Measurements from ENCODE around the gene AKAP6.
"Not testable (repeated sequence)": the region's sequence is repeated elsewhere in the genome, so short reads cannot be mapped to it uniquely, and the experiment has no call there.

Gene AKAP6

GRCh38 chr14:32542507-32542906, 213.4 kb downstream of the AKAP6 start:
- no peak for DNase-seq (ENCODE audit: low read depth)

- DNase-seq (ENCODE audit: low read depth): no peak
Observed at GRCh38 chr14:32545095-32545494, 216.0 kb downstream of the AKAP6 start.

- DNase-seq (ENCODE audit: low read depth): no peak
Observed at GRCh38 chr14:32545506-32546210, 216.6 kb downstream of the AKAP6 start.

- no peak for DNase-seq (ENCODE audit: low read depth)
Observed at GRCh38 chr14:32546246-32546645, 217.1 kb downstream of the AKAP6 start.

GRCh38 chr14:32552766-32553165, 223.7 kb downstream of the AKAP6 start:
- DNase-seq (ENCODE audit: low read depth): no peak

- no peak for DNase-seq (ENCODE audit: low read depth)
Observed at GRCh38 chr14:32559048-32559447, 229.9 kb downstream of the AKAP6 start.

- no peak for DNase-seq (ENCODE audit: low read depth)
Observed at GRCh38 chr14:32559590-32559989, 230.5 kb downstream of the AKAP6 start.

- DNase-seq (ENCODE audit: low read depth): no peak
Observed at GRCh38 chr14:32560209-32560857, 231.2 kb downstream of the AKAP6 start.

- DNase-seq (ENCODE audit: low read depth): no peak
Observed at GRCh38 chr14:32561520-32561919, 232.4 kb downstream of the AKAP6 start.

GRCh38 chr14:32564596-32564995, 235.5 kb downstream of the AKAP6 start:
- DNase-seq (ENCODE audit: low read depth): no peak

- DNase-seq (ENCODE audit: low read depth): no peak
Observed at GRCh38 chr14:32565256-32565655, 236.2 kb downstream of the AKAP6 start.

GRCh38 chr14:32567543-32568384, 238.7 kb downstream of the AKAP6 start:
- no peak for DNase-seq (ENCODE audit: low read depth)

GRCh38 chr14:32571551-32571950, 242.5 kb downstream of the AKAP6 start:
- no peak for DNase-seq (ENCODE audit: low read depth)

- DNase-seq (ENCODE audit: low read depth): no peak
Observed at GRCh38 chr14:32571995-32572866, 243.1 kb downstream of the AKAP6 start.

- DNase-seq (ENCODE audit: low read depth): no peak
Observed at GRCh38 chr14:32572867-32573150, 243.7 kb downstream of the AKAP6 start.

- DNase-seq (ENCODE audit: low read depth): no peak
Observed at GRCh38 chr14:32574269-32574668, 245.2 kb downstream of the AKAP6 start.

GRCh38 chr14:32576088-32576795, 247.1 kb downstream of the AKAP6 start:
- peak; percentile 2 for DNase-seq (ENCODE audit: low read depth)

GRCh38 chr14:32576977-32577376, 247.9 kb downstream of the AKAP6 start:
- no peak for DNase-seq (ENCODE audit: low read depth)

- DNase-seq (ENCODE audit: low read depth): no peak
Observed at GRCh38 chr14:32578181-32578580, 249.1 kb downstream of the AKAP6 start.

- DNase-seq (ENCODE audit: low read depth): not testable (repeated sequence)
Observed at GRCh38 chr14:32583427-32583826, 254.3 kb downstream of the AKAP6 start.

GRCh38 chr14:32584079-32584478, 255.0 kb downstream of the AKAP6 start:
- no peak for DNase-seq (ENCODE audit: low read depth)
